Mucosa of stomach (tissue), 1 donor: ENCODE results near the gene LPAR2.
"Not testable (repeated sequence)": the region's sequence is repeated elsewhere in the genome, so short reads cannot be mapped to it uniquely, and the experiment has no call there.

Source experiments
- H3K27me3 ChIP-seq: one replicate; pipeline ENCODE4 v1.7.0; 2013; ENCODE audit warnings: mild to moderate bottlenecking, low read length; ENCODE audit not compliant: control insufficient read depth, insufficient read depth
- H3K36me3 ChIP-seq: one replicate; pipeline ENCODE4 v1.7.0; 2013; ENCODE audit warnings: low read length; ENCODE audit not compliant: control insufficient read depth, insufficient read depth
- H3K4me1 ChIP-seq: one replicate; pipeline ENCODE4 v1.7.0; 2013; ENCODE audit warnings: mild to moderate bottlenecking, low read length; ENCODE audit not compliant: control insufficient read depth, insufficient read depth
- H3K4me3 ChIP-seq: one replicate; pipeline ENCODE4 v1.7.0; 2013; ENCODE audit warnings: low read length
- H3K9ac ChIP-seq: one replicate; pipeline ENCODE4 v1.7.0; 2013; ENCODE audit warnings: mild to moderate bottlenecking, low read length, moderate library complexity
- H3K9me3 ChIP-seq: one replicate; pipeline ENCODE4 v1.7.0; 2013; ENCODE audit warnings: mild to moderate bottlenecking, low read length, moderate library complexity; ENCODE audit not compliant: control insufficient read depth
- donor health status: Pancreatic carcinoma.

The LPAR2 gene

GRCh38 chr19:19619181-19619848 is 8.7 kb downstream of the LPAR2 start:
- Histone ChIP-seq H3K9ac (no peak overlapping the region), H3K27me3 (no peaks in the 10 kb centered on the region), H3K9me3 (no peaks in the 10 kb centered on the region), H3K4me1 (peaks cover 26% of the 10 kb centered on the region), H3K4me3 (no peak overlapping the region), H3K36me3 (no peaks in the 10 kb centered on the region)

GRCh38 chr19:19618219-19619051 is 9.6 kb downstream of the LPAR2 start, which contains the start of gene PBX4:
PBX4 (minus strand) TSS chr19:19618687; CDS start chr19:19618629, 58 bp downstream.
- Histone ChIP-seq H3K9ac (peak within 1 kb of the TSS; percentile 78), H3K9me3 (no peaks in the 10 kb centered on the region), H3K4me1 (peaks cover 32% of the 10 kb centered on the region), H3K4me3 (peak within 1 kb of the TSS; percentile 50), H3K36me3 (no peaks in the 10 kb centered on the region), H3K27me3 (no peaks in the 10 kb centered on the region)

- no peaks in the 10 kb centered on the region for H3K9me3 ChIP-seq
- peaks cover 33% of the 10 kb centered on the region for H3K4me1 ChIP-seq
- H3K4me3 ChIP-seq: no peak overlapping the region
- H3K27me3 ChIP-seq: no peaks in the 10 kb centered on the region
- no peaks in the 10 kb centered on the region for H3K36me3 ChIP-seq
- no peak overlapping the region for H3K9ac ChIP-seq
These were observed 12.9 kb downstream of the LPAR2 start for GRCh38 chr19:19615086-19615485.

- Histone ChIP-seq H3K27me3 (no peaks in the 10 kb centered on the region), H3K9me3 (no peaks in the 10 kb centered on the region), H3K4me1 (peaks cover 23% of the 10 kb centered on the region), H3K4me3 (no peak overlapping the region), H3K9ac (no peak overlapping the region), H3K36me3 (no peaks in the 10 kb centered on the region)
These were observed 14.5 kb downstream of the LPAR2 start for GRCh38 chr19:19613506-19613905.

GRCh38 chr19:19610376-19611202 is 17.4 kb downstream of the LPAR2 start:
- Histone ChIP-seq H3K4me3 (no peak overlapping the region), H3K27me3 (no peaks in the 10 kb centered on the region), H3K9me3 (no peaks in the 10 kb centered on the region), H3K4me1 (peaks cover 28% of the 10 kb centered on the region), H3K36me3 (no peaks in the 10 kb centered on the region), H3K9ac (no peak overlapping the region)

GRCh38 chr19:19606686-19607085 is 21.3 kb downstream of the LPAR2 start:
- Histone ChIP-seq H3K4me1 (peaks cover 40% of the 10 kb centered on the region), H3K9ac (peak overlapping the region; percentile 49)
- H3K4me3 ChIP-seq, H3K27me3 ChIP-seq, H3K9me3 ChIP-seq, H3K36me3 ChIP-seq: not testable (repeated sequence)

GRCh38 chr19:19606021-19606420 is 22.0 kb downstream of the LPAR2 start:
- Histone ChIP-seq H3K27me3 (no peaks in the 10 kb centered on the region), H3K36me3 (no peaks in the 10 kb centered on the region), H3K4me3 (no peak overlapping the region), H3K9ac (peak overlapping the region; percentile 49), H3K9me3 (no peaks in the 10 kb centered on the region), H3K4me1 (peaks cover 43% of the 10 kb centered on the region)

- peak overlapping the region; percentile 18 for H3K9ac ChIP-seq
These were observed 25.2 kb downstream of the LPAR2 start for GRCh38 chr19:19602713-19603324.

GRCh38 chr19:19602136-19602712 is 25.8 kb downstream of the LPAR2 start:
- Histone ChIP-seq H3K27me3 (no peaks in the 10 kb centered on the region), H3K4me3 (no peak overlapping the region), H3K9ac (peak overlapping the region; percentile 18)

More at GRCh38 chr19:19602713-19603324, 25.2 kb downstream of the LPAR2 start:
- Histone ChIP-seq H3K4me3 (no peak overlapping the region), H3K9me3 (no peaks in the 10 kb centered on the region), H3K4me1 (peaks cover 43% of the 10 kb centered on the region), H3K36me3 (no peaks in the 10 kb centered on the region), H3K27me3 (no peaks in the 10 kb centered on the region)

GRCh38 chr19:19600793-19601330 is 27.2 kb downstream of the LPAR2 start:
- H3K9ac ChIP-seq: no peak overlapping the region
- H3K4me1 ChIP-seq: peaks cover 28% of the 10 kb centered on the region
- H3K9me3 ChIP-seq: no peaks in the 10 kb centered on the region
- H3K4me3 ChIP-seq: no peak overlapping the region
- H3K27me3 ChIP-seq: no peaks in the 10 kb centered on the region
- H3K36me3 ChIP-seq: no peaks in the 10 kb centered on the region

More at GRCh38 chr19:19602136-19602712, 25.8 kb downstream of the LPAR2 start:
- Histone ChIP-seq H3K4me1 (peaks cover 40% of the 10 kb centered on the region), H3K9me3 (no peaks in the 10 kb centered on the region), H3K36me3 (no peaks in the 10 kb centered on the region)
